ENCODE results near the gene LPIN3.

Gene LPIN3

DNA sequence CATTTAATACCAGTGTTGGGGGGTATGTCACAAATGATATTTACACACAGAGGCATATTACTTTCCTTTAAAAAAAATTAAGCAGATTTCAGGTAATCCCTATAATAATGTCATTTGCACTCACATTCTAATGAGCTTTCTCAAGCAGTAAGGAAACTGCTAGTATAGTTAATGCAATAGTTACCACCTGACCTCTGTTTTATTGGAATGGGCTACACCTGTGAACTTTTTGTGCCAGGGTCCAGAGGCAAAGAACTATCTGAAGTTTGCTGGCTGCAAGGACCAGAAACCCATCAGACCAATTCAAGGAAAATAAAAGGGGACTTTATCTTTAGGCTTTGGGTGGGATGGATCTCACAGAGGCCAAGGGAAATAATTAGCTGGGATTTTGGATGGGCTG lies 20.2 kb upstream of the LPIN3 start:
- DNase-seq = no peak

DNA sequence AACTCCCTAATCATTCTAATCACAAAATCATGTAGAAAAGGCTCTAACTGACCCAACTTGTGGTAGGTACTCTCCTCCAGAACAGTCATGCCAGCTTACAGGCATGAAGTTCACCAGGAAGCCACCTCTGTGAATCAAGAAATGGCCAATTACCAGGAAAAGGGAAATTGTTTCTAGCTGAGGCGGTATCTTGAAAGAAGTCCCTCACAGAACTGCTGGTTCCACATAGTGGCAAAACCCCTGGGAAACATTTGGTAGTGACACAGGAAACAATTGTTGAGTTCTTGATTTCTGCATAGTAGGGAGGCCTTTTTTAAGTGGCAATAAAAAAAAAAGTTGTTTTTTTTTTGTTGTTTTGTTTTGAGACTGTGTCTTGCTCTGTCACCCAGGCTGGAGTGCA lies 19.6 kb upstream of the LPIN3 start:
- DNase-seq = no peak

DNA sequence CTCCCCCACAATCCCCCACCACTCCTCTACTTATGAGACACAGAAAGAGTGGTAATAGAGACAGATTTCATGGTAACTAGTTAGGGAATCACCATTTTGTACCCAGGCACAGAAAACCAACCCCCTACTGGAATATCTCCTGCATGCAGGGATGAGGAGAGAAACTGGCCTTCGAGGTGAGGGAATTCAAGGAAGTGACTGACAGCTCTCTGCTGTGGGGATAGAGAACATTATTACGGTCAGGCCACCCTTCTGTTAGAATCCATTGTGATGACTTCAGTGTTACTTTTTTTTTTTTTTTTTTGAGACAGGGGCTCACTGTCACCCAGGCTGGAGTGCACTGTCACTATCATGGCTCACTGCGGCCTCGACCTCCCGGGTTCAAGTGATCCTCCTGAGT lies 13.4 kb upstream of the LPIN3 start:
- DNase-seq = no peak

DNA sequence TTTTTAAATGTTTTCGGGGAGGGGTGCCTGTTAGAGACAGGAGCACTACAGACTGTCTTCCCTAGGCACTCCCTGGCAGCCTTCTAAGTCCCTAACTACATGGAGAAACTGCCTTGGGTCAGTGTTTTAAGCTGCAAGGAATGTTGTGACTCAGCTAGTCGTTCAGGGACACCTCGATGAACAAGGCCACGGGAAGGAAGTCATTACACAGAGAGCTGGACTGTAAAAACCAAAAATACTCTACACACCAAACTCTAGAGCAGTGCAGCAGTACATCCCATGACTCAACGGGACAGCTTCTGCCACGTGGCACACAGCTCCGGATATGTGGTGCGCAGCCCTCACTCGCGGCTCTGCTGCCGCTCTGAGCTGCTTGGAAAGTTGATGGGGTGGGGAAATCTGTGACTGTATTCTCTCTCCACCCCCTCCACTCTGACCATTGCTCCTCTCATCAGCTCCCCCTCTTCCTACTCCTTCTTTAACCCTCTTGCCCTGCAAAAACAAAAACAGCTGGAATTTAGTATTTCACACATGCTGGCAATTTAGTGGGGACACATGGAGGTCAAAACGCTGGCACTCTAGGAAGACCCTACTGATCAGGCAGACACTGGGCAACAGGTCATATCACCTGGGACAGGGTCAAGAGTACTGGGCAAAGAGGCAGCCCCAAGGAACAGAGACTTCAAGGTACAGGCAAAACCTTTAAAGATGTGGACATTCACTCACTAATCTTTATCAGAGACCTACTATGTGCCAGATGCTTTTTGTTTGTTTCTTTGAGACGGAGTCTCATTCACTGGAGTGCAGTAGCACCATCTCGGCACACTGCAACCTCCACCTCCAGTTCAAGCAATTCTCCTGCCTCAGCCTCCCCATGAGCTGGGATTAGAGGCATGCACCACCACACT lies 10.9 kb upstream of the LPIN3 start:
- peak in 6 of 14 donors; percentile 17 to 59 (median 38) for DNase-seq

DNA sequence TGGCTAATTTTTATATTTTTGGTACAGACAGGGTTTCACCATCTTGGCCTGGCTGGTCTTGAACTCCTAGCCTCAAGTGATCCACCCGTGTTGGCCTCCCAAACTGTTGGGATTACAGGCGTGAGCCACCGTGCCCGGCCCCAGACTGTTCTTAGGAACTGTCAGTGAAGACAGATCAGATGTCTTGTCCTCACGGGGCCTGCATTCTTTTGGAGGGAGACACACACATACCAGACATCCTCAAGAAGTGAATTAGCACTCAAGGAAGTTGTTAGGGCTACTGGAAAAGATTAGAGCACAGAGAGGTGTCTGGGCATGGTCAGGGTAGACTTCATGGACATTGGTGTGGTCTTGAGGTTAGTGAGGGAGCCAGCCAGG lies 10.3 kb upstream of the LPIN3 start:
- DNase-seq = no peak

DNA sequence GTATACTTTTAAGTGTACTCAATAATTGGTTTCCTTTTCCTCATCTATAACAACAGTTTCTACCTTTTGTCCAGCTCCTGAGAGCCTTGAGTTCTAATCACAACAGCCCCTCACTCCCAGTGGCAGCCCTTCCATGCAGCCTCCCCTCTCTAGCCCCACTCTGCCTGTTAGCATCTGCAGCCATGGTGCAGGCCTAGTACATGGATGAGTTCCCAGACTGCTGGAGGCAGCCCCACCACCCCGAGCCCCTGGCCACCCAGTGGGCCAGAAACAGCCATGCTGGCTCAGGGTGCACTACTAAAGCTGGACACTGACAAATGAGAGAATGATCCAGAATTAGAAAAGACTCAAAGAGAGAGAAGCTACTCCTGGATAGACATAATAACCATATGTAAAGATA lies 9.7 kb upstream of the LPIN3 start:
- no peak for DNase-seq

DNA sequence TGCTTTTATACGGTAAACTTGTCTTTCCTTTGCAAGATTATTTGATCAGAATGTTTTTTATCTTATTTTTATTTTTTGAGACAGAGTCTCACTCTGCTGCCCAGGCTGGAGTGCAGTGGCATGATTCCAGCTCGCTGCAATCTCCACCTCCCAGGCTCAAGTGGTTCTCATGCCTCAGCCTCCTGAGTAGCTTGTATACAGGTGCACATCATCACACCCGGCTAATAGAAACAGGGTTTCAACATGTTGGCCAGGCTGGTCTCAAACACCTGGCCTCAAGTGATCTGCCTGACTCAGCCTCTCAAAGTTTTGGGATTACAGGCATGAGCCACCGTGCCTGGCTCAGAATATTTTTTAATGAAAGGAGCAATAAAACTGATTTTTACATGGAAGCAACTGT lies 8.9 kb upstream of the LPIN3 start:
- no peak for DNase-seq

DNA sequence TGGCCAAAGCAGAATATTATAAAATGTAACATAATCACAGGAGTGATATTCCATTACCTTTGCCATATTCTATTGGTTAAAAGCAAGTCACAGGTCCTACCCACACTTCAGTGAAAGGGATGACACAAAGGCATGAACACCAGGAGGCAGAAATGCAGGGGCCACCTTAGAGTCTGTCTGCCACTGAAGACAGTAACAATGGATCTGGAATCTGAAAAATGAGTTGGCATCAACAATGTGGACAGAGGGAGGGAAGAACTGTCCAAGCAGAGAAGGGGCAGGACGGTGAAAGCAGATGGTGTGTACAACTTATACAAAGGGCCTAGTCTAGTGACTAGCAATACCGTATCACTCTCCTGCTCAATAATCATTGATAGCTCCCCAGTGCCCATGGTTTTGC lies 6.6 kb upstream of the LPIN3 start:
- DNase-seq = no peak

DNA sequence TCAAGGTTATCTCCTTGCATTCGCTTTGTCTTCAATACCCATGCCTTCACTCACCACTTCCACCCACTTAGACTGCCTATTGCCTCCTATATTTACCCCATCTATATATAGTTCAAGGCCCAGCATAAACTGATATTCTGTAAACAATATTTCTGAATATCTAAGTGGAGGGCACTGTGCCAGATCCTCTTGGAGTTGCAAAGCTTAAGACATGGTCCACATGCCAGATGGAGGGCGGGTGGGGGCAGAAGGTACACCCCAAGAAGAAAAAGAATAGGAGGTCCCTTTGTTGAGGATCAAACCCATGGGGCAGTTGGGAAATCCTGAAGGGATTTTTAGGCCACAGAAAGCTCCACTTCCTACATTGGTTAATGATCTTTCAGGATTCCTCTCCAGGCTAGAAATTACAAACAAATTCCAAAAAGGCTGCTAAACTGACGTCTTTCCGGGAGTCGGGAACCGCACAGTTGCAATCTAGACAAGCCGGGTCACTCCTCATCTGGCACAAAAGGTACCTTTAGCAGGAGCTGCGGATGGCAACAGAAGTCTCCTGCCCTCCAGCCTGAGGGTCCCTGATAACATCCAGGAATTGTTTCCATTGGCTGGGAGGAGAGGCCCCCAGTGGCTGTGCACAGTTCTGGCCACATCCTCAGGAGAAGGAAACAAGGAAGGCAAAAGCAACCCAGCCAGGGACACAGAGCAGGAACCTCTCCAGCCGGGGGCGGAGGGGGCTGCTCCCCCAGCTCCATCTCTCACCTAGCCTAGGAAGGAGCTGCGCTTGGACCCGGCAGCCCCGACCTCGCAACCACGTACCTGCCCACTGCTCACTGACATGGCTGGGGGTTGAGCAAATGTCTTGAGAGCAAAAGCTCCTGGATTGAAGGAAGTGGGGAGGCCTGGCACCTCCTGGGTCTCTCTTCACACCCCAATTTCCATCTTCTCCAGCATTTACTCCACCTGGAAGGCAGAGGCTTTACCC lies 5.9 kb upstream of the LPIN3 start:
- DNase-seq = no peak

DNA sequence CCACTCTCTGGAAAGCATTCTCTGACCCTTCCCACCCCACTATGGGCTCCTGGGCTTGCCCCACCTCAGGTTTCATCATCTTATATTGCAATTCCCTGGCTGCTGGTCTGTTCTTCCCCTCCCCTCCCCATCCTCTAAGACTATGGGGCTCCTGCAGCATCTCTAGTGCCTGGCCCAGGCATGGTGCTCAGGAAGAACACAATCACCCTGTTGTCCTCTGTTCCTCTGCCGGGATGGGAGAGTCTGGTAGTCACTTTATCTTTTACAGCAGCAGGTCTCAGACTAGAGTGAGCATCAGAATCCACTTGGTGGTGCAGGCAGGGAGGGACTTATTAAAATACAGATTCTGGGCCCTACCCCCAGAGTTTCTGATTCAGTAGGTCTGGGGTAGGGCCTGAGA lies 5.0 kb upstream of the LPIN3 start:
- no peak for DNase-seq

DNA sequence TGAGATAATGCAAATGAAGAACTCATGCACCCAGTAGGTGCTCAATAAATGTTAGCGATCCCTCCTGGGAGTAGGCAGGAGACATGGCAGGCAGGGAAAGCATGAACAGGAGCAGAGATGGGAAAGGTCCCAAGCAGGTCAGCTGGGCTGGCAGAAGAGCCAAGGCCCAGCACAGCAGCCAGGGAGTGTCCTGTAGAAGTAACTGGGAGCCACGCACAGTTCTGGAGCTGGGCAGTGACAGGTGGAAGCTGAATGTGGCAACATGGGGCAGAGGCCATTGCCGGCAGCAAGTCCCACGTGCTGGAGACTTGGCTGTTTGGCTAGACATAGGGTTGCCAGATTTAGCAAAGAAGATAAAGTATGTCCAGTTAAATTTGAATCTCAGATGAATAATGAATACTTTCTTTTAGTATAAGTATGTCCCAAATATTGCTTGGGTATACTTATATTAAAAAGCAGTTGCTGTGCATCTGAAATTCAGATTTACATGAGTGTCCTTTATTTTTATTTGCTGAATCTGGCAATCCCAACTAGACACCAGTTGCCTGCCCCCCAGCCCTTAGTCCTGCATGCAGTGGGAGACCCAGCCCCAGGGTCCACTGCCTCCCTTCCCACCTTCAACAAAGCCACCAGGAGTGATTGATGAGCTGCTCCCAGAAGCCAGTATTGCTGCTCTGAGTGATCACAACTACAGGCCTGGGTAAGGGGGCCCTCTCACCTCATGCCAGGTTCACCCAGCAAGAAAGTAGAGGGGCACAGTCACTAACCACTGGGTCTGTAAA lies 3.7 kb upstream of the LPIN3 start:
- DNase-seq = no peak

DNA sequence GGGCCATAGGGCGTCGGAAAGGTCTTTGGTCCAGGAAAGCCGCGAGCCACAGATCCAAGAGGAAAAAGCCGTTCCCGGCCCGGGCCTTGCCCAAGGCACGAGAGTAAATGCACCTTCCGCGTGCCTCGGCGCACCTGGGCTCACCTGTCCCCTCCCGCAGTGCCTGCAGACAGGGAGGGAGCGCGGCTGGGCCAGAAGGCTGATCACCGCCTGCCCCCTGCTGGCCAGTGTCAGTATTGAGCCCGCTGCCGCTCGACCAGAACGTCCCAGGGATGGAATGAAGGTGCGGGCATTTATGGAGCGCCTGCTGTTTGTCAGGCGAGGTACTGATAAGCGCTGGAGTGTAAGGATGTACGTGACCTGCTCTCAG lies 679 bp upstream of the LPIN3 start:
- DNase-seq = peak in 13 of 14 donors; percentile 22 to 82 (median 62)

DNA sequence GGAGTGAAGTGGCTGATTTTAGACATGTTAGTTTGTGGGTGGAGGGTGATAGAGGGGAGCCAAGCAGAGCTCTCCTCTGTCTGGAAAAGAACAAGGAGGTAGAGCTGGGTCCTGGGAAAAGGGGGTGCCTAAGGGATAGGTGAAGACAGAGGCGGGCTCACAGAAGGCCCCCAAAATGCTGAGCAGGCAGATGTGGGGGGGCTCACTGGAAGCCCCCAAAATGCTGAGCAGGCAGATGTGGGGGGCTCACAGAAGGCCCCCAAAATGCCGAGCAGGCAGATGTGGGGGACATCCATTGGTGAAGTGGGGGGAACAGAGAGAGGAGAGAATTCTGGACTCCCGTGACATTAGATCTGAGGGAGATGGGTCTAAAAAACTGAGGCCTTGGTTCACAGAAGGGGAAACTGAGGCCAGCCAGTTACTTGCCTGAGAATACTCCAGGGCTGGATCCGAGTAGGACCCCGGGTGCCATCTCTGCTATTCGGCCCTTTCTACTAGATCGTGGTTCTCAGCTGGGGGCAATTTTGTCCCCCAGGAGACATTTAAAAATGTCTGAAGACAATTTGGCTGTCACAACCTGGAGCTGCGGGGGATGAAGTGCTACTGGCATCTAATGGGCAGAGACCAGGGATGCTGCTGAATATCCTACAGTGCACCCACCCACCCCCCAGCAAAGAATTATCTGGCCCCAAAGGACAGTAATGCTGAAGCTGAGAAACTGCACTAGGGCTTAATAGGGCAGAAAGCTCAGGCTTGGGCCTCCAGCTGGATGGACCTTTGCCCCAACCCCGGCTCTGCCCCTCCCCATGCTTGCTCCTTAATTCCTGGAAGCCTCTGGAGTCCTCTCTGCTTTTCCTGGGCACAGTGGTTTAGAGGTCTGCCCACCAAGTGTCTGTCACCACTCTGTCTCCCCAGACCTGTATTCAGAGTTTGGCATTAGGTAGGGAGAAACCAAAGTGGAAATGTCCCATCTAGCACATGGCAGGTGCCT lies 2.1 kb downstream of the LPIN3 start:
- no peak for DNase-seq

DNA sequence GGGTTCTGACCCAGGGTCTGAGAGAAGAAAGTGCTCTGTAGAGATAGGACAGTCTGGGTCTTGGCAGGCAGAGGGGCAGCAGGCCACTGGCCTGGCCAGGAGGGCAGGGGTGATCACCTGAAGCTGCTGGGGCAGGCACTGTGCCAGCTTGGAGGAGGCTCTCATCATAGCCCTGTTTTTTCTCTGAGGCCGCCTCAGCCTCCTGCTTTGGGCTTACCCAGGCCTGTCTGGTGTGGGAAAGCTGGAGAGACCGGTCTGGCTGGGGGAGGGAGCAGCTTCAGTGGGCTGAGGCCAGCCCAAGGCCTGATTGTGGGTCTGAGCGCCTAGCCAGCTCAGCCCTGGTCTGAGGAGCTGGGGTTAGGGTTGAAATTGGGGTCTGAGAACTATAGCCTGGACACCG lies 3.9 kb downstream of the LPIN3 start:
- no peak for DNase-seq

DNA sequence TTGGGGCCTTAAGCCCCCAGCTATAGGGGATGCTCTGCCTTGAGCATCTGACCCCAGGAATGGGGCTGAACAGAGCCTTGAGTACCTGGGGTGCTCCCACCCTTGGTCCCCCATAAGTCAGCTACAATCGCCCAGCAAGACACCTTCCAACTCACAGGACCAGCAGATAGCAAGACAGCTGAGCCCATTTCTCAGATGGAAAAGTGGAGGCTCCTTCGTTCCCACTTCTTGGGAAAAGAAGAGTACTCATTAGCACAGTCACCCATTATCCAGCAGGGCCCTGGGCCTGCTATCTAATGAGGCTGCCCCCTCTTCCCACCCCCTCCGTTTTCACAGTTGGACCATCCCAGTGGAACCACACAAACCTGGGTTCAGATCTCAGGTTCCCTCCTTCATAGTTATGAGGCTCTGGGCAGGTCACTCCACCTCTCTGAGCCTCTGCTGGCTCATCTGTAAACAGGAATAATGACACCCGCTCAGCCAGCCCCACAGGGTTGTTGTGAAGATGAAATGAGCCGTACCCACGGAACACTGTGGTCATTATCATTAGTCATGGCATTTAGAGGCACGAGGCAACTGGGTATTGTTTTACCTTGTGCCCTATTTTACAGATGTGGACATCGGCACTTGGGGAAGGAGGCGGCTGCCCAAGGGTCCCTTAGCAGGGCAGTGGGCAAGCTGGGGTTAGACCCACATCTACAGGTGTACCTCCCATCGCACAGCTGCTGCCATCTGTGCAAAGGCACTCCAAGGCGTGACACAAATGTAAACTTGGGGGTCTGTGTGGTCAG lies 4.5 kb downstream of the LPIN3 start:
- DNase-seq = no peak

DNA sequence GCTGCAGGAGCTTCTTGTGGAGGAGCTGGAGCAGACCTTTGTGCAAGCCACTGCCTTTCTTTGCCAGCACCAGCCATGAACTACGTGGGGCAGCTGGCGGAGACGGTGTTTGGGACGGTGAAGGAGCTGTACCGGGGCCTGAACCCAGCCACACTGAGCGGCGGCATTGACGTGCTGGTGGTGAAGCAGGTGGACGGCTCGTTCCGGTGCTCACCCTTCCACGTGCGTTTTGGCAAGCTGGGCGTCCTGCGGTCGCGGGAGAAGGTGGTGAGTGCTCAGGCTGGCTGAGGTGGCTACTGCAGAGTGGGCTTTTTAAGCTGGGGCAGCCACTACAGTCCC lies 5.1 kb downstream of the LPIN3 start:
- no peak for DNase-seq

DNA sequence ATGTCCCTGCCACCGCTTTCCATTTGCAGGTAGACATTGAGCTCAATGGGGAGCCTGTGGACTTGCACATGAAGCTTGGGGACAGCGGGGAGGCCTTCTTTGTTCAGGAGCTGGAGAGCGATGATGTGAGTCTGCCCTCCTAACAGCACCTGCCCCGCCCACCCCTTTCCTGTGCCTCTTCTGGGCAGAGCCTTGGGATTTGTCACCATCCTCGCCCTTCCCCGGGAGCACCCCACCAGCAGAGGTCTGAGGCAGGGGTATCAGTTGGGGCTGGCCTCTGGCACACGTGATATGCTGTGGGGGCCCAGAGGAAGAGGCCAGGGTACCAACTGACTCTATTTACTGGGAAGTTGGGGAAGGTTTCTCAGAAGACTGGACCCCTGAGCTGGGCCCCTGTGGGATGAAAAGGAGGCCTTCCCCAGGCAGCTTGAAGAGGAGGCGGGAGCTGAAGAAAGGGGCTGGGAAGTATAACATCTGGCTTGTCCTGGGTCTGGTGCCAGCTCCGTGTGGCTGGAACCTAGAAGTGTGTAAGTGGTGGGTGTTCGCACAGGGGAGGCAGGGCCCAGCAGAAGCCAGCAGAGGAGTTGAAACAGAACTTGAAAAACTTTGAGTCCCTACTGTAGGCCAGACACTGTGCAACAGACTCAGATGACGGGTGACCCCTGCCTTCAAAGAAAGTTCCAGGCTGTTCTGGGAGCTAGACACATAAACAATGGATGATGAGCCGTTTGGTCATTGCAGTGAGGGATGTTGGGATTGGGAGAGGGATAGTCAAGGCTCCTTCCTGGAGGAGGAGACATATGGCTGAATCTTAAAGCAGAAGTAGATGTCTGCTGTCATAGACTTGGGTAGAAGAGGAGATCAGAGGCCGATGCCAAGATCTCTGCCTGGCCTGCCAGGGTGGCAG lies 7.2 kb downstream of the LPIN3 start:
- no peak for DNase-seq

DNA sequence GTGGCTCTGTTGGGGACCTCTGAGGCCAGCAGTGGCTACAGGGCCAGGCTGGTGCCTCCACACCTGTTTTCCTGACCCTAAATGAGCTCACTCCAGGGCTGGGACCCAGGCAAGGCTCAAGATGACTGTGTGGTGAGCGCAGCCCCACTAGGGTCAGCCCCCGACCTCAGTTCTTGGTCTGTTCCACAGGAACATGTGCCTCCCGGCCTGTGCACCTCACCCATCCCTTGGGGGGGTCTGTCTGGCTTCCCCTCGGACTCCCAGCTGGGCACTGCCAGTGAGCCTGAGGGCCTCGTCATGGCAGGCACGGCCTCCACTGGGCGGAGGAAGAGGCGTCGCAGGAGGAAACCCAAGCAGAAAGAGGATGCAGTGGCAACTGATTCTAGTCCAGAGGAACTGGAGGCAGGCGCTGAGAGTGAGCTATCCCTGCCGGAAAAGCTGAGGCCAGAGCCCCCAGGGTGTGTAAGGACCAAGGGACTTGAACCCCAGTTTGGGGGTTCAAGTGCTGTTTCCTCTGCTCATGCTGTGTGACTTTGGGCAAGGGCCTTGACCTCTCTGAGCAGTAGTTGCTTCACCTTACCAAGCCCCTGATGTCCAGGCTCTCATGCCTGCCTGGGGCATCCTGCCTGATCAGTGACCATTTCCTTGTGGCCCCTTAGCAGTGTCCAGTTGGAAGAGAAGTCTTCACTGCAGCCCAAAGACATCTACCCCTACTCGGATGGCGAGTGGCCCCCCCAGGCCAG lies 8.0 kb downstream of the LPIN3 start:
- no peak for DNase-seq

DNA sequence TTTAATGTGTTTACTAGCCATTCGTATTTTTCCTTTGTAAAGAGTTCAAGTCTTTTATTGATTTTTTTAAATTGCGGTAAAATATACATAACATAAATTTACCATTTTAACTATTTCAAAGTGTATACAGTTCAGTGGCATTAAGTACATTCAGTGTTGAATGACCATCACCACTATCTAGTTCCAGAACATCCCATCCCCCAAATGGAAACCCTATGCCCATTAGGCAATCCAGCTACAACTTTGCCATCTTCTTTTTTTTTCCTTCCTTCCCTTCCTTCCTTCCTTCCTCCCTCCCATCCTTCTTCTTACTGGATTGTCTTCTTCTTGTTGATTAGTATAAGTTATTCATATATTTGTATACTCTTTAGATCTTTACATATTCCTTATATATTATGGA lies 8.6 kb downstream of the LPIN3 start:
- no peak for DNase-seq
